OCI-LY1 (cell line): Measurements from ENCODE around the gene DXO.
"Not testable (repeated sequence)": the region's sequence is repeated elsewhere in the genome, so short reads cannot be mapped to it uniquely, and the experiment has no call there.

Experiments used
- EZH2 ChIP-seq: fragments of 200-600 bp; sonication (generic), shearing (Covaris generic); IDR thresholded peaks from 2 replicates; pipeline ENCODE4 v1.8.0; 2017; ENCODE audit warnings: borderline replicate concordance, mixed run types, mild to moderate bottlenecking, antibody characterized with exemption, low read length, moderate library complexity, mixed read lengths
- TF ChIP-seq, protein P1 (sequence below): fragments of 200-600 bp; sonication (generic), shearing (Covaris generic); IDR thresholded peaks from 2 replicates; pipeline ENCODE4 v1.5.1; 2017; ENCODE audit warnings: mild to moderate bottlenecking, antibody characterized with exemption, low read length, moderate library complexity, mixed read lengths

- TF ChIP-seq, protein P1, sequence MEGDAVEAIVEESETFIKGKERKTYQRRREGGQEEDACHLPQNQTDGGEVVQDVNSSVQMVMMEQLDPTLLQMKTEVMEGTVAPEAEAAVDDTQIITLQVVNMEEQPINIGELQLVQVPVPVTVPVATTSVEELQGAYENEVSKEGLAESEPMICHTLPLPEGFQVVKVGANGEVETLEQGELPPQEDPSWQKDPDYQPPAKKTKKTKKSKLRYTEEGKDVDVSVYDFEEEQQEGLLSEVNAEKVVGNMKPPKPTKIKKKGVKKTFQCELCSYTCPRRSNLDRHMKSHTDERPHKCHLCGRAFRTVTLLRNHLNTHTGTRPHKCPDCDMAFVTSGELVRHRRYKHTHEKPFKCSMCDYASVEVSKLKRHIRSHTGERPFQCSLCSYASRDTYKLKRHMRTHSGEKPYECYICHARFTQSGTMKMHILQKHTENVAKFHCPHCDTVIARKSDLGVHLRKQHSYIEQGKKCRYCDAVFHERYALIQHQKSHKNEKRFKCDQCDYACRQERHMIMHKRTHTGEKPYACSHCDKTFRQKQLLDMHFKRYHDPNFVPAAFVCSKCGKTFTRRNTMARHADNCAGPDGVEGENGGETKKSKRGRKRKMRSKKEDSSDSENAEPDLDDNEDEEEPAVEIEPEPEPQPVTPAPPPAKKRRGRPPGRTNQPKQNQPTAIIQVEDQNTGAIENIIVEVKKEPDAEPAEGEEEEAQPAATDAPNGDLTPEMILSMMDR: not testable (repeated sequence)
- TF ChIP-seq EZH2: not testable (repeated sequence)
These were observed 24.4 kb upstream of the DXO start for GRCh38 chr6:31996385-31996784.
